ENCODE measurements around the gene PLEKHG2. TPM values are rescaled to one million over a fixed set of nuclear protein-coding genes. Genes with fewer than 3 reads are reported as not detected.

Gene PLEKHG2
- total RNA-seq, 1 donor from 2014 or later: 9.0 TPM

- intact Hi-C loops (cut with DNase I): no loop called here
- no peak for ATAC-seq (ENCODE audit: poor library complexity)
- peak; percentile 60 for DNase-seq
Observed at GRCh38 chr19:39413911-39414608, 1.6 kb downstream of the PLEKHG2 start.

GRCh38 chr19:39415111-39416046 is 2.9 kb downstream of the PLEKHG2 start:
- intact Hi-C loops (cut with DNase I): no loop called here
- no peak for ATAC-seq (ENCODE audit: poor library complexity)
- no peak for DNase-seq

- no peak for ATAC-seq (ENCODE audit: poor library complexity)
- no peak for DNase-seq
- intact Hi-C loops (cut with DNase I): no loop called here
Observed at GRCh38 chr19:39416152-39417120, 4.0 kb downstream of the PLEKHG2 start.

- ATAC-seq (ENCODE audit: poor library complexity): no peak
- intact Hi-C loops (cut with DNase I): no loop called here
- DNase-seq: peak; percentile 31
Observed at GRCh38 chr19:39417463-39418181, 5.2 kb downstream of the PLEKHG2 start.

GRCh38 chr19:39419003-39419402 is 6.5 kb downstream of the PLEKHG2 start:
- intact Hi-C loops (cut with DNase I): no loop called here
- ATAC-seq (ENCODE audit: poor library complexity): no peak
- DNase-seq: no peak

- ATAC-seq (ENCODE audit: poor library complexity) (no peak), DNase-seq (no peak)
- intact Hi-C loops (cut with DNase I): no loop called here
Observed at GRCh38 chr19:39420769-39421168, 8.3 kb downstream of the PLEKHG2 start.

GRCh38 chr19:39422020-39422419 is 9.6 kb downstream of the PLEKHG2 start:
- DNase-seq: no peak
- no peak for ATAC-seq (ENCODE audit: poor library complexity)
- intact Hi-C loops (cut with DNase I): no loop called here

- DNase-seq (peak; percentile 30), ATAC-seq (ENCODE audit: poor library complexity) (no peak)
- intact Hi-C loops (cut with DNase I): no loop called here
Observed at GRCh38 chr19:39423258-39424086, 11.0 kb downstream of the PLEKHG2 start.

- DNase-seq: peak; percentile 33
- intact Hi-C loops (cut with DNase I): no loop called here
- ATAC-seq (ENCODE audit: poor library complexity): no peak
Observed at GRCh38 chr19:39424934-39425333, 12.5 kb downstream of the PLEKHG2 start.

GRCh38 chr19:39425744-39426143 is 13.3 kb downstream of the PLEKHG2 start:
- ATAC-seq (ENCODE audit: poor library complexity) (no peak), DNase-seq (no peak)
- intact Hi-C loops (cut with DNase I): no loop called here

GRCh38 chr19:39426170-39426569 is 13.7 kb downstream of the PLEKHG2 start:
- intact Hi-C loops (cut with DNase I): no loop called here
- no peak for DNase-seq
- ATAC-seq (ENCODE audit: poor library complexity): no peak

GRCh38 chr19:39427707-39428106 is 15.2 kb downstream of the PLEKHG2 start:
- no peak for DNase-seq
- intact Hi-C loops (cut with DNase I): no loop called here
- ATAC-seq (ENCODE audit: poor library complexity): no peak

- peak; percentile 83 for DNase-seq
- intact Hi-C loops (cut with DNase I): no loop called here
- peak; percentile 85 for ATAC-seq (ENCODE audit: poor library complexity)
Observed at GRCh38 chr19:39428283-39429112, 16.0 kb downstream of the PLEKHG2 start.

- DNase-seq (no peak), ATAC-seq (ENCODE audit: poor library complexity) (no peak)
- intact Hi-C loops (cut with DNase I): no loop called here
Observed at GRCh38 chr19:39430675-39431593, 18.5 kb downstream of the PLEKHG2 start.

- no peak for DNase-seq
- no peak for ATAC-seq (ENCODE audit: poor library complexity)
- intact Hi-C loops (cut with DNase I): no loop called here
Observed at GRCh38 chr19:39432677-39433025, 20.2 kb downstream of the PLEKHG2 start.
